Activated naive CD8-positive, alpha-beta T cell treated with anti-CD3 and anti-CD28 coated beads for 36 hours (primary cell): ENCODE data around the gene TAGAP. TPM values are rescaled to one million over a fixed set of nuclear protein-coding genes. Genes with fewer than 3 reads are reported as not detected.

ENCODE experiments used
- DNase-seq: peaks from one replicate; pipeline ENCODE4 v3.0.0; 2021
- H3K27ac Mint-ChIP-seq: one replicate; pipeline ENCODE4 v1.8.0; 2022; ENCODE audit warnings: mild to moderate bottlenecking, moderate library complexity, mixed read lengths
- H3K27me3 Mint-ChIP-seq: one replicate; pipeline ENCODE4 v1.8.0; 2022; ENCODE audit warnings: mild to moderate bottlenecking, mixed read lengths
- H3K36me3 Mint-ChIP-seq: one replicate; pipeline ENCODE4 v1.8.0; 2021; ENCODE audit warnings: mild to moderate bottlenecking, mixed read lengths
- H3K4me1 Mint-ChIP-seq: one replicate; pipeline ENCODE4 v1.8.0; 2021; ENCODE audit warnings: mixed read lengths
- H3K4me3 Mint-ChIP-seq: one replicate; pipeline ENCODE4 v1.8.0; 2022; ENCODE audit warnings: mild to moderate bottlenecking, moderate library complexity, mixed read lengths
- H3K9me3 Mint-ChIP-seq: one replicate; pipeline ENCODE4 v1.8.0; 2022; ENCODE audit warnings: mixed read lengths
- total RNA-seq, 2 experiments: library from RNA; stranded (reverse); gene quantifications; one replicate each; pipeline ENCODE4 v1.2.3, GENCODE V29; 2021

The TAGAP gene
- total RNA-seq, result 100 to 1,000 TPM; 167 to 175 TPM

DNA sequence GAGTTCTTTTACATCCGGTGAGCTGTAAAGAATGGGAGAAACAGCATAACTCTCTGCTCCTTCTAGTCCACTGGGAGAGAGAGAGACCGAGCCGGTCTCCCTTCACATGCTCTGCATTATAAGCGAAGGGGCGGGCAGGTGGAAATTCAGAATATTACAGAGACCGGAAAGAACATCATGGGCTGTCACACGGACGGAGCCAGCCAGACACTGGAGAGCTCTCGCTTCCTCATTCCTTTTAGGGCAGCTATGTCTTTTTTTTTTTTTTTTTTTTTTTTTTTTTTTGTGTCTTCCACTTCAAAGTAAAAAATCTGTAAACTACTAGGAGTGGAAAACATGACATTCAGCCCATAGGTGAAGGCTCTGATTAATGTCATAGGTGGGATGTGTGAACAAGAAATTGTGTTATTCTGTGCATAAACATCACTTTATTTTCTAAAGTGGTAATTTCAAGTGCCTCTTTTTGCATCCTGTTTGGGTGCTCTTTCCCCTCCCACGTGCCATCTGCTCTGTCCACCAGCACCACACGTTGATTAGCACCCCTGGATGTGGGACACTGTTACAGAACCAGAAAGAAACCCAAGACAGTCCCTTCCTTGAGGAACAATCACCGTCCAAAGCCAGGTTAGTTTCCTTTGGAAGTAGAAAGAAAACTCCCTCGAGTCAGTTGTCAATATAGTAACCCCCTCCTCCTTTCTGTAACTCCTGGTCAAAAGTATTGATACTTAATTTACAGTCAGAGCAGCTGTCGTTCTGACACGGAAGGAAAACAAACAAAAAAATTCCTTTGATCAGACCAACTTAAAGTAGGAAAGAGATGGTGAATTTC is at the start of gene TAGAP:
Gene TAGAP, minus strand, starts transcription at position 93 of the 829 bp plus-strand sequence. CDS start 845 bp downstream, outside the sequence.
- H3K36me3 Mint-ChIP-seq, result peaks cover 51% of the 10 kb centered on the region
- H3K27me3 Mint-ChIP-seq, result peaks cover 4% of the 10 kb centered on the region
- peaks cover 65% of the 10 kb centered on the region for H3K4me1 Mint-ChIP-seq
- peak within 1 kb of the TSS; percentile 99 for H3K27ac Mint-ChIP-seq
- DNase-seq, result peak; percentile 89
- peaks cover 1% of the 10 kb centered on the region for H3K9me3 Mint-ChIP-seq
- peak within 1 kb of the TSS; percentile 91 for H3K4me3 Mint-ChIP-seq

DNA sequence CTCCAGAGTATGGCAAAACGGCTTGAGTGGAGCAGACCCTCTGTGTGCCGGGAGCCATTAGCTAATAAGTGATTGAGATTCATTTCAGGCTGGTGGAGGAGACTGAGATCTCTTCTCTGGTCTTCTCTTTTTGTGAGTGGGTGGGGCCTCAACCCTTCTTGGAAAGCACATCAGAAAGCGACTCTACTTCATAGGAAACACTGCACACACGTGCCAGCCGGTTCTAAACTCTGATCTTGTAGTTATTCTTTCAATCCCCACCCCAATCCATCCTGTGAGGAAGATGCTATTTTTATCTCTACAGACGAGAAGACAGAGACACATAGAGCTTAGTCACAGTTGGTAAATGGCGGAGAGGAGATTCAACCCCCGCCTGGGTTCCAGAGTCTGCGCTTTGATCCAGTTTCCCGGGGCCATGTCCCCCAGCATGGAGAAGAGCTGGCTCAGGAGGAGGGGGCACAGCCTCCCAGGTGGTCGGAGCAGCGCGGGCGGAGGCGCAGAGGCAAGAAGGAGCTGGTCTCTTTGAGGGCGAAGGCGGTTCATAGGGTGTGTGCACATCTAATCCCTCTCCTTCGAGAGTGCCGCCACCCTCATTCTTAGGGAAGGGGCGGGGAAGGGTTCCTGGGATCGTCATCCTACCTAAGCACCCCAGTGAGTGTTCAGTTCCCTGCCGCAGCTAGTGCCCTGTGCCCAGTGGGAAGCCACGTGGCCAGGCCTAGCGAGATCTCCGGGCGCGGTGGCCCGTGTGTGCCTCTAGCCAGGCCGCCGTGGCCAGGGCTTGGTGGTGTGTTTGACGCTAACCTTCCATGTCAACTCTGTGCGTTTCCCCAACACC is 49.0 kb upstream of the TAGAP start:
- Mint-ChIP-seq H3K27me3 (no peaks in the 10 kb centered on the region), H3K4me3 (peak overlapping the region; percentile 74), H3K27ac (peak overlapping the region; percentile 97), H3K9me3 (peaks cover 4% of the 10 kb centered on the region), H3K36me3 (peaks cover 15% of the 10 kb centered on the region), H3K4me1 (peaks cover 82% of the 10 kb centered on the region)
- DNase-seq, result no peak

DNA sequence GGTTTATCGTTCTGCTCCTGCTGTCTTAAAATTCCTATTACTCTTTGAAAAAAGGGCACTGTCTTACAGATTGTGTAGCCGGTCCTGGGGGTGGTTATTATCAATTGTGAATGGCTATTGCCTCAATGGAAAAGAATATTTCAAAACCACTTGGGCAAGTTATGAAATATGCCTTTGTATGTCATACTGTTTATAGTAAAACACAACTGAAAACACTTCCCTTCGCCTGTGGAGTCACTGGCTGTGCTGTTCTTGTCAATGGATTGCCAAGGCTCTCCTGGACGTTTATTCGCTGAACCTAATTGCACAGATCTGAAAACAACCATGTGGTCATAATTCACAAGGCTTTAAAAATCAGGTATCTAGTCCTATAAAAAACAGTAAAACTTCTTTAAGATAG is 47.8 kb upstream of the TAGAP start:
- Mint-ChIP-seq H3K4me3 (no peak overlapping the region), H3K9me3 (peaks cover 4% of the 10 kb centered on the region), H3K4me1 (peaks cover 71% of the 10 kb centered on the region), H3K36me3 (peaks cover 13% of the 10 kb centered on the region), H3K27ac (peak overlapping the region; percentile 44), H3K27me3 (no peaks in the 10 kb centered on the region)
- no peak for DNase-seq

GRCh38 chr6:159090530-159091480 is 46.0 kb upstream of the TAGAP start:
- peaks cover 16% of the 10 kb centered on the region for H3K36me3 Mint-ChIP-seq
- H3K9me3 Mint-ChIP-seq, result peaks cover 4% of the 10 kb centered on the region
- no peak overlapping the region for H3K4me3 Mint-ChIP-seq
- H3K27ac Mint-ChIP-seq, result no peak overlapping the region
- H3K27me3 Mint-ChIP-seq, result no peaks in the 10 kb centered on the region
- peaks cover 64% of the 10 kb centered on the region for H3K4me1 Mint-ChIP-seq
- no peak for DNase-seq

DNA sequence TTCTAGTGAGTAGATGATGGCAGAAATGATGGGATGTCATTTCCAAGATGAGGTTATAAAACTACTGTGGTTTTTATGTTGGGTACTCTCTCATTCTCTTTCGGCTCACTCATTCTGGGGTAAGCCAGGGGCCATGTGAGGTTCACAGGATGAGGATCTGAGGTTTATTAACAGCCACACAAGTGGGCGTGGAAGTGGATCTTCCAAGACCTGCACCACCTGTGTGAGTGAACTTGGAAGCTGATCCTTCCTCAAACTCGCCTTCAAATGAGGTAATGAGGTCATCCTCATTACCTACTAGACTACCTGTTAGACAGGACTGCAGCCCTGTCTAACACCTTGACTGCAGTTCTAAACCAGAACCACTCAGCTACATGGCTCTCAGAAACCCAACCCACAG is 45.1 kb upstream of the TAGAP start:
- no peak overlapping the region for H3K4me3 Mint-ChIP-seq
- peaks cover 4% of the 10 kb centered on the region for H3K9me3 Mint-ChIP-seq
- no peak for DNase-seq
- H3K27ac Mint-ChIP-seq, result peak overlapping the region; percentile 71
- no peaks in the 10 kb centered on the region for H3K27me3 Mint-ChIP-seq
- peaks cover 20% of the 10 kb centered on the region for H3K36me3 Mint-ChIP-seq
- peaks cover 61% of the 10 kb centered on the region for H3K4me1 Mint-ChIP-seq

DNA sequence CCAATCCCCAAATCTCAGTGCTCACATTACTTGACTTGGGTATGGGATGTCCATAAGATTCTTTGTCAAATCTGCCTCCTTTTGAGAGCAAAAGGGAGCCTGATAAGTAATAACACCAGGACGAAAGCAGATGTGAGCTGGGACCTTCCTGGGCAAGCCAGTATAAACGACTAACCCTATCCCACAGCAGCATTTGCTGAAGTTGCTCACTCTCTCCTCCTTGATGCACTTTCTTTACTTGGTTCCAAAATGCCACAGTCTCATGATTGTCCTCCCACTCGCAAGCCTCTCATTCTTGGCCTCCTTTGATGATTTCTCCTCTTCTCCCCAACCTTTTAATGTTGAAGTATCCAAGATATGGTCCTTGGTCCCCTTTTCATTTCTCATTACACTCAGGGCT is 44.7 kb upstream of the TAGAP start:
- H3K4me1 Mint-ChIP-seq, result peaks cover 56% of the 10 kb centered on the region
- peaks cover 4% of the 10 kb centered on the region for H3K9me3 Mint-ChIP-seq
- no peaks in the 10 kb centered on the region for H3K27me3 Mint-ChIP-seq
- DNase-seq, result no peak
- no peak overlapping the region for H3K4me3 Mint-ChIP-seq
- H3K27ac Mint-ChIP-seq, result peak overlapping the region; percentile 71
- peaks cover 20% of the 10 kb centered on the region for H3K36me3 Mint-ChIP-seq

DNA sequence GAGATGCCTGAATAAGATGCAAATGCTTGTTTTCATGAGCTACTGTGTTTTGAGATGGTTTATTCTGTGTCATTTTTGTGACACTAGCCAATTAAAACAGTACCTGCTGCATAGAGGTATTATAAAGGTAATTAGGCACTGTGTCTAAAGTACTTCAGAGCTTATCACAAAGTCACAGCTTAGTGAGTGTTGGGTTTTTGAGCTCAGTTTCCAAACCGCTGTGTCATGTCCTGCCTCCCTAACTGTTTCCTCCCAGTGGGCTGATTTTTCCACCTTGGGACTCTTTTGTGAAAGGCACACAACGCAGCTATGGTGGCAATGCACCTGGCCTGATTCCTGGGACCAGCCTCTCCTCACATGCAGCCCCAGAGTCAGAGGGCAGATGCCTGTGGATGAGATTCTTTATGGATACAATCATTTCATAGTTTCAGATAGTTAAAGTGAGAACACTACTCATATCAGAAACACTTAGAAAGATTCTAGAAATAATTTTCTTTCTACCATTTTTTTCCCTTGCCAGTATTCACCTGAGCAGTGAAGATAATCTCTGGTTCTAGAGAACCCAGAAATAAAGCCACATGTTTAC is 41.3 kb upstream of the TAGAP start:
- H3K4me1 Mint-ChIP-seq, result peaks cover 51% of the 10 kb centered on the region
- H3K4me3 Mint-ChIP-seq, result no peak overlapping the region
- peaks cover 11% of the 10 kb centered on the region for H3K36me3 Mint-ChIP-seq
- no peak for DNase-seq
- no peaks in the 10 kb centered on the region for H3K27me3 Mint-ChIP-seq
- H3K27ac Mint-ChIP-seq, result peak overlapping the region; percentile 87
- H3K9me3 Mint-ChIP-seq, result peaks cover 4% of the 10 kb centered on the region

DNA sequence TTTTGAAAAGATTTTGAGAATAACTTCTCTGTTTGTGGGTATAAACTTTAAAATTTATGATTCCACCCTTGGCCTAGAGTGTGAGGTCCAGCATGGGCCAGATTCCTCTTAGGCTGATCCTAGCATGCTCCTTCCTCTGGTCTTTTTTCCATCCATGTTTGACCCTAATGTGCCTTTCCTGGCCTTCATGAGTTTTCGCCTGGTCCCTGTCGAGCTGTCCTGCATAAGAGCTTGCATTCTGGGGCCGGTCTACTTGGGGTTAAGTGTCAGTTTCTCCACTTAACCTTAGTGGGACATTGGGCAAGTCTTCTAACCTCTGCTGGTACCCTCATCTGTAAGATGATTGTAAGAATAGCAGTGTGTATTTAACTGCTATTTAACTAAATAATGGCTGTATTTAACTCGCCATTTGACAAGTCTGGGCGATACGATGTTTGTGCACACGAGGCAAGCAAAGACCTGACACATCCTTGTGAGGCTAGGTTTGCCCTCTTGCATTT is 40.7 kb upstream of the TAGAP start:
- Mint-ChIP-seq H3K9me3 (peaks cover 3% of the 10 kb centered on the region), H3K27ac (peak overlapping the region; percentile 87), H3K27me3 (no peaks in the 10 kb centered on the region), H3K36me3 (peaks cover 12% of the 10 kb centered on the region), H3K4me1 (peaks cover 49% of the 10 kb centered on the region), H3K4me3 (no peak overlapping the region)
- no peak for DNase-seq

DNA sequence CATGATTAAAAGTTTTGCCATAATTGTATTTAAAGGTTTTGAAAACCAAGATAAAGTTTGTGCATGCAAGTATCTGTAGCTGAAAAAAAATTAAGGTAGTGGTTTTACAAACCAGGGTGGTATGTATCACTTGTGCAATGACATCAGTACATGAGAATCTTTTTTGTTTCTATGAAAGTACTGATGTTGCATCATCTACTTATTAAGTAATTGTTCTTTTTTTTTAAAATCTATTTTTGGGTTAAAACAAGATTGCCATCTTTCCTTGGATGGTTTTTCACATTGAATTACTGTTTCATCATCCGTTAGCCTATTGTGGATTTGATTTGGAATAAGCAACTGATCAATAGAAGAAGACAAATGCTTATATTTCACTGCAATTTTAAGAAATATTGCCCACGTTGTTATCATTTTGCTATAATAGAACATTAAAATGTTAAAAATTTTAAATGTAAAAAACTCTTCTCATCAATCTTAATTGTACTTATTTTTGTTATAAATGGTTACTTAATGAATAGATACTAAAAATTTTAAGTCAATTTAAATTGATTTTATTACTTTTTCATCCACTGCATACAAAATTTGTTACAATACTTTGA is 39.8 kb upstream of the TAGAP start:
- peak overlapping the region; percentile 76 for H3K27ac Mint-ChIP-seq
- H3K27me3 Mint-ChIP-seq, result no peaks in the 10 kb centered on the region
- peaks cover 15% of the 10 kb centered on the region for H3K36me3 Mint-ChIP-seq
- peaks cover under 1% of the 10 kb centered on the region for H3K9me3 Mint-ChIP-seq
- no peak for DNase-seq
- H3K4me3 Mint-ChIP-seq, result no peak overlapping the region
- H3K4me1 Mint-ChIP-seq, result peaks cover 49% of the 10 kb centered on the region

- H3K27ac Mint-ChIP-seq, result no peak overlapping the region
- H3K9me3 Mint-ChIP-seq, result peaks cover 2% of the 10 kb centered on the region
- H3K36me3 Mint-ChIP-seq, result peaks cover 21% of the 10 kb centered on the region
- no peaks in the 10 kb centered on the region for H3K27me3 Mint-ChIP-seq
- H3K4me3 Mint-ChIP-seq, result no peak overlapping the region
- no peak for DNase-seq
- peaks cover 59% of the 10 kb centered on the region for H3K4me1 Mint-ChIP-seq
Observed at GRCh38 chr6:159083146-159083545, 38.4 kb upstream of the TAGAP start.

GRCh38 chr6:159082039-159082815 is 37.4 kb upstream of the TAGAP start:
- peaks cover 23% of the 10 kb centered on the region for H3K36me3 Mint-ChIP-seq
- peaks cover 3% of the 10 kb centered on the region for H3K9me3 Mint-ChIP-seq
- peaks cover 69% of the 10 kb centered on the region for H3K4me1 Mint-ChIP-seq
- H3K4me3 Mint-ChIP-seq, result no peak overlapping the region
- DNase-seq, result no peak
- H3K27me3 Mint-ChIP-seq, result no peaks in the 10 kb centered on the region
- H3K27ac Mint-ChIP-seq, result peak overlapping the region; percentile 84

- DNase-seq, result peak; percentile 45
- H3K9me3 Mint-ChIP-seq, result peaks cover 8% of the 10 kb centered on the region
- H3K27ac Mint-ChIP-seq, result peak overlapping the region; percentile 97
- peaks cover 71% of the 10 kb centered on the region for H3K4me1 Mint-ChIP-seq
- H3K36me3 Mint-ChIP-seq, result peaks cover 31% of the 10 kb centered on the region
- no peaks in the 10 kb centered on the region for H3K27me3 Mint-ChIP-seq
- H3K4me3 Mint-ChIP-seq, result peak overlapping the region; percentile 22
Observed at GRCh38 chr6:159080217-159080976, 35.6 kb upstream of the TAGAP start.
